OCI-LY1 (cell line): ENCODE measurements around the gene HSFX2.
"Not testable (repeated sequence)": the region's sequence is repeated elsewhere in the genome, so short reads cannot be mapped to it uniquely, and the experiment has no call there.

Source experiments
- H2AFZ ChIP-seq: fragments of 200-600 bp; sonication (generic), shearing (Covaris generic); 2 replicates; pipeline ENCODE4 v1.6.0; 2014; ENCODE audit warnings: antibody characterized with exemption, mild to moderate bottlenecking, low read length
- H3F3A ChIP-seq: fragments of 200-600 bp; sonication (generic), shearing (Covaris generic); 2 replicates; pipeline ENCODE4 v1.6.0; 2014; ENCODE audit warnings: mild to moderate bottlenecking, antibody characterized with exemption, low read length, moderate library complexity; ENCODE audit not compliant: insufficient read depth
- H3K27ac ChIP-seq: fragments of 200-600 bp; sonication (generic); 2 replicates; pipeline ENCODE4 v1.5.1; 2014; ENCODE audit warnings: low read length, mixed run types, mild to moderate bottlenecking, low read depth; ENCODE audit not compliant: poor library complexity, severe bottlenecking
- H3K27me3 ChIP-seq: fragments of 200-600 bp; sonication (generic); 2 replicates; pipeline ENCODE4 v1.6.0; 2014; ENCODE audit warnings: antibody characterized with exemption, mild to moderate bottlenecking, low read length, moderate library complexity; ENCODE audit not compliant: insufficient read depth
- H3K36me3 ChIP-seq: fragments of 200-600 bp; sonication (generic); 2 replicates; pipeline ENCODE4 v1.6.1; 2014; ENCODE audit warnings: mild to moderate bottlenecking, antibody characterized with exemption, low read length, moderate library complexity, mixed read lengths; ENCODE audit not compliant: insufficient read depth
- H3K4me1 ChIP-seq: fragments of 200-600 bp; sonication (generic); 2 replicates; pipeline ENCODE4 v1.5.1; 2014; ENCODE audit warnings: mild to moderate bottlenecking, low read length, moderate library complexity; ENCODE audit not compliant: insufficient read depth, severe bottlenecking
- H3K4me2 ChIP-seq: fragments of 200-600 bp; sonication (generic), shearing (Covaris generic); 2 replicates; pipeline ENCODE4 v1.6.1; 2014; ENCODE audit warnings: low read length
- H3K4me3 ChIP-seq: fragments of 200-600 bp; sonication (generic); 2 replicates; pipeline ENCODE4 v1.5.1; 2014; ENCODE audit warnings: low read length, low read depth, mild to moderate bottlenecking, mixed read lengths; ENCODE audit not compliant: poor library complexity, severe bottlenecking
- H3K79me2 ChIP-seq: fragments of 200-600 bp; shearing (Covaris generic); 2 replicates; pipeline ENCODE4 v1.6.1; 2016; ENCODE audit warnings: mixed run types, low read length, mixed read lengths; ENCODE audit not compliant: insufficient read depth
- H3K9ac ChIP-seq: fragments of 200-600 bp; sonication (generic), shearing (Covaris generic); 2 replicates; pipeline ENCODE4 v1.6.1; 2014; ENCODE audit warnings: mild to moderate bottlenecking, low read length, mixed read lengths
- H3K9me2 ChIP-seq: fragments of 200-600 bp; sonication (generic), shearing (Covaris generic); 2 replicates; pipeline ENCODE4 v1.6.1; 2014; ENCODE audit warnings: low read depth, mild to moderate bottlenecking, low read length, mixed read lengths
- H3K9me3 ChIP-seq: fragments of 200-600 bp; shearing (Covaris generic); 2 replicates; pipeline ENCODE4 v1.6.1; 2014; ENCODE audit warnings: low read length, mixed read lengths
- H4K20me1 ChIP-seq: fragments of 200-600 bp; sonication (generic), shearing (Covaris generic); 2 replicates; pipeline ENCODE4 v1.6.0; 2016; ENCODE audit warnings: mild to moderate bottlenecking, low read length; ENCODE audit not compliant: insufficient read depth
- CTCF ChIP-seq: fragments of 200-600 bp; sonication (generic), shearing (Covaris generic); IDR thresholded peaks from 2 replicates; pipeline ENCODE4 v1.5.1; 2017; ENCODE audit warnings: mild to moderate bottlenecking, antibody characterized with exemption, low read length, moderate library complexity, mixed read lengths
- EZH2 ChIP-seq: fragments of 200-600 bp; sonication (generic), shearing (Covaris generic); IDR thresholded peaks from 2 replicates; pipeline ENCODE4 v1.8.0; 2017; ENCODE audit warnings: borderline replicate concordance, mixed run types, mild to moderate bottlenecking, antibody characterized with exemption, low read length, moderate library complexity, mixed read lengths

The HSFX2 gene

GRCh38 chrX:149595214-149595613, at the start of gene HSFX2:
HSFX2 (minus strand) TSS chrX:149595314; CDS start chrX:149594700, 614 bp downstream.
- H3K4me2 ChIP-seq, H3K27me3 ChIP-seq: not testable (repeated sequence)

GRCh38 chrX:149643496-149643895, 48.4 kb upstream of the HSFX2 start:
- Histone ChIP-seq H2AFZ (no peak overlapping the region), H3K36me3 (no peaks in the 10 kb centered on the region), H3K4me1 (no peaks in the 10 kb centered on the region), H4K20me1 (no peaks in the 10 kb centered on the region), H3K9ac (no peak overlapping the region), H3K79me2 (no peaks in the 10 kb centered on the region), H3K9me2 (no peaks in the 10 kb centered on the region), H3K27me3 (no peaks in the 10 kb centered on the region), H3K27ac (no peak overlapping the region), H3K4me2 (no peak overlapping the region), H3F3A (no peaks in the 10 kb centered on the region), H3K9me3 (no peaks in the 10 kb centered on the region), H3K4me3 (no peak overlapping the region)
- no peak for TF ChIP-seq CTCF
- no peak for TF ChIP-seq EZH2

More at GRCh38 chrX:149595214-149595613, at the start of gene HSFX2:
- not testable (repeated sequence) for H3K4me1 ChIP-seq, H2AFZ ChIP-seq, H3K79me2 ChIP-seq, H3K27ac ChIP-seq, H3K4me3 ChIP-seq, H3K9ac ChIP-seq, H3K36me3 ChIP-seq, H3F3A ChIP-seq, H4K20me1 ChIP-seq, H3K9me2 ChIP-seq, H3K9me3 ChIP-seq

- Histone ChIP-seq H3K36me3 (no peaks in the 10 kb centered on the region), H3K4me2 (no peak overlapping the region), H2AFZ (no peak overlapping the region), H4K20me1 (no peaks in the 10 kb centered on the region), H3K9me2 (no peaks in the 10 kb centered on the region), H3K4me1 (no peaks in the 10 kb centered on the region), H3K9ac (no peak overlapping the region), H3K9me3 (no peaks in the 10 kb centered on the region), H3K4me3 (no peak overlapping the region), H3K27ac (no peak overlapping the region), H3K79me2 (no peaks in the 10 kb centered on the region), H3K27me3 (no peaks in the 10 kb centered on the region), H3F3A (no peaks in the 10 kb centered on the region)
- no peak for TF ChIP-seq CTCF
- no peak for TF ChIP-seq EZH2
These were observed 46.7 kb upstream of the HSFX2 start for GRCh38 chrX:149641835-149642234.

GRCh38 chrX:149641432-149641831, 46.3 kb upstream of the HSFX2 start:
- Histone ChIP-seq H3K4me3 (no peak overlapping the region), H3K27me3 (no peaks in the 10 kb centered on the region), H3K9ac (no peak overlapping the region), H3K27ac (no peak overlapping the region), H4K20me1 (no peaks in the 10 kb centered on the region), H3F3A (no peaks in the 10 kb centered on the region), H3K9me3 (no peaks in the 10 kb centered on the region), H3K36me3 (no peaks in the 10 kb centered on the region), H3K4me1 (no peaks in the 10 kb centered on the region), H2AFZ (no peak overlapping the region), H3K4me2 (no peak overlapping the region), H3K9me2 (no peaks in the 10 kb centered on the region), H3K79me2 (no peaks in the 10 kb centered on the region)
- TF ChIP-seq EZH2 (no peak), CTCF (no peak)
